ENCODE data around the gene GORAB.

GORAB gene

DNA sequence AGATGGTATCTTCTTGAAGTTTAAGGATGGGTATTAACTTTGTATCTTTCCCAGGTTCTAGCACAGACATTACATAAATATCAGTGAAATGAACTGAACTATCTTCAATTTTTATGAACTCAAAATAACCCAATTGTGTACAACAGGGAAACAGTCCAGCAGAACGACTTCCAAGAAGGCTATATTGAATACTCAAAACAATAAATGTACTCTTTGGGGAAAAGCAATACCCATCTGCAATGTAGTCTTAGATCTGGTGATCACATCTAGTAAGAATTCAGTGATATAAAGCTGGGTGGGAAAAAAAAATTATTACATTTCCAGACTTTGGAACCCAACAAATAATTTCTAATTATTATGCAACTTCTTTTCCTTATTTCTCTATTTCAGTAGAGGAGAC lies 33.1 kb upstream of the GORAB start:
- Histone ChIP-seq H3K27me3 (replicated peaks in 2 of 5; ENCODE audit: control insufficient read depth in 4 of 5, insufficient read depth in 5 of 5, low read length in 4 of 5) (no peaks in the 10 kb centered on the region), H3K9me3 (ENCODE audit: control extremely low read depth in 1 of 5, control insufficient read depth in 4 of 5, insufficient read depth in 2 of 5, low read depth in 1 of 5, low read length in 4 of 5) (no peaks in the 10 kb centered on the region), H3K27ac (ENCODE audit: insufficient read depth in 1 of 2, low read depth in 1 of 2, low read length in 2 of 2, poor library complexity in 1 of 2, severe bottlenecking in 2 of 2) (no peak overlapping the region), H3K4me3 (ENCODE audit: control insufficient read depth in 1 of 7, extremely low read depth in 1 of 7, insufficient read depth in 4 of 7, low read depth in 2 of 7, low read length in 6 of 7) (no peak overlapping the region), H3K4me1 (ENCODE audit: control extremely low read depth in 1 of 4, control insufficient read depth in 4 of 4, insufficient read depth in 4 of 4, low read length in 3 of 4) (peaks cover 8 to 22% (median 16%) of the 10 kb centered on the region in 4 experiments), H3K36me3 (ENCODE audit: control insufficient read depth in 4 of 4, insufficient read depth in 4 of 4, low read length in 3 of 4) (no peaks in the 10 kb centered on the region)
- no peak for DNase-seq
- ChIA-PET POLR2A (no interaction called here), CTCF (interaction anchor here (0.6 to 1.6 kb wide), 2 partner anchors 14 to 19 kb away, joined by 3 to 5 read pairs; no protein-coding TSS in a partner anchor)
- WGBS (ENCODE audit: insufficient coverage): no CpG with 5 or more reads among the region's 1 CpG

DNA sequence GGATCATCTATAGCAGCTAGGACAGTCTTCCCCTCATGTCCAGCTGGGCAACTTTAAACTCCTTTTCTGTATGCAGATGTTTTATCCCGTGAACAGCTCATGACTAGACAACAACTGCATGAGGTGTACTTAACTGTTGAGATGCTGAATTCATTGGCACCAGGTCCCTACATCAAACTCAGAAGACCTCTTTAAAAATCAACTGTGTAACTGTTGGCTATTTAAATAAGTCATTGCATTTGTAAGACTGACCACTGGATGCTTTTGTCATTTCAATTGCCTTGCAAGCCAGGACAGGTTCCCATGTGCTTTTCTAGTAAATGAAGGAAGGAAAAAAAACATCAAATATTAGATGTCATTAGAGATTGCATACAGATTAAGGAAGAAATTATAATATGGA lies 28.3 kb upstream of the GORAB start:
- ChIA-PET CTCF (no interaction called here), POLR2A (no interaction called here)
- Histone ChIP-seq H3K36me3 (ENCODE audit: control insufficient read depth in 4 of 4, insufficient read depth in 4 of 4, low read length in 3 of 4) (no peaks in the 10 kb centered on the region), H3K27ac (ENCODE audit: insufficient read depth in 1 of 2, low read depth in 1 of 2, low read length in 2 of 2, poor library complexity in 1 of 2, severe bottlenecking in 2 of 2) (no peak overlapping the region), H3K4me1 (ENCODE audit: control extremely low read depth in 1 of 4, control insufficient read depth in 4 of 4, insufficient read depth in 4 of 4, low read length in 3 of 4) (no peaks in the 10 kb centered on the region), H3K27me3 (replicated peaks in 2 of 5; ENCODE audit: control insufficient read depth in 4 of 5, insufficient read depth in 5 of 5, low read length in 4 of 5) (no peaks in the 10 kb centered on the region), H3K4me3 (ENCODE audit: control insufficient read depth in 1 of 7, extremely low read depth in 1 of 7, insufficient read depth in 4 of 7, low read depth in 2 of 7, low read length in 6 of 7) (no peak overlapping the region), H3K9me3 (ENCODE audit: control extremely low read depth in 1 of 5, control insufficient read depth in 4 of 5, insufficient read depth in 2 of 5, low read depth in 1 of 5, low read length in 4 of 5) (peaks cover 0 to 2% (median 0%) of the 10 kb centered on the region in 5 experiments)
- no peak for DNase-seq
- 88% methylated on average over 1 of the region's 1 CpG for WGBS (ENCODE audit: insufficient coverage)

DNA sequence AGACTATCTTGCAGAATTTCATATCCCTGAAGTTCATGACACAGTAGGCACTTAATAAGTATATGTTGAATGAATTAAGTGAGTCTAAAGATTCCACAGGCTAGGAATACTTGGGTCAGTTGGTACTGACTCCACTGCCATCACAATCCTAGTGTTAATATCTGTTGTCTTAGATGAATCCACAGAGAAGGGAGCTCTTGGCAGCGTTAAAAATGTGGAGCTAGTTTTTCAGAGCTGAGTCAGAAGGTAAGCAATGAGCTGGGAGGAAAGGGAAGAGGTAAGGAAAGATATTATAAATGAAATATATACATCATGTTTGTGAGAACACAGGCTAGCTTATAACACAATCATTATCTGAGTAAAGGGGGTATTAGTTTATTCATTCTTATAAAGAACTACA lies 21.8 kb upstream of the GORAB start:
- H3K36me3 ChIP-seq (ENCODE audit: control insufficient read depth in 4 of 4, insufficient read depth in 4 of 4, low read length in 3 of 4): no peaks in the 10 kb centered on the region
- no peak overlapping the region for H3K4me3 ChIP-seq (ENCODE audit: control insufficient read depth in 1 of 7, extremely low read depth in 1 of 7, insufficient read depth in 4 of 7, low read depth in 2 of 7, low read length in 6 of 7)
- H3K27me3 ChIP-seq (replicated peaks in 2 of 5; ENCODE audit: control insufficient read depth in 4 of 5, insufficient read depth in 5 of 5, low read length in 4 of 5): no peaks in the 10 kb centered on the region
- no peak for DNase-seq
- no CpG with 5 or more reads among the region's 1 CpG for WGBS (ENCODE audit: insufficient coverage)
- ChIA-PET CTCF (no interaction called here), POLR2A (no interaction called here)
- no peak overlapping the region for H3K27ac ChIP-seq (ENCODE audit: insufficient read depth in 1 of 2, low read depth in 1 of 2, low read length in 2 of 2, poor library complexity in 1 of 2, severe bottlenecking in 2 of 2)
- peaks cover 0 to 5% (median 0%) of the 10 kb centered on the region in 4 experiments for H3K4me1 ChIP-seq (ENCODE audit: control extremely low read depth in 1 of 4, control insufficient read depth in 4 of 4, insufficient read depth in 4 of 4, low read length in 3 of 4)
- peaks cover 0 to 1% (median 0%) of the 10 kb centered on the region in 5 experiments for H3K9me3 ChIP-seq (ENCODE audit: control extremely low read depth in 1 of 5, control insufficient read depth in 4 of 5, insufficient read depth in 2 of 5, low read depth in 1 of 5, low read length in 4 of 5)

DNA sequence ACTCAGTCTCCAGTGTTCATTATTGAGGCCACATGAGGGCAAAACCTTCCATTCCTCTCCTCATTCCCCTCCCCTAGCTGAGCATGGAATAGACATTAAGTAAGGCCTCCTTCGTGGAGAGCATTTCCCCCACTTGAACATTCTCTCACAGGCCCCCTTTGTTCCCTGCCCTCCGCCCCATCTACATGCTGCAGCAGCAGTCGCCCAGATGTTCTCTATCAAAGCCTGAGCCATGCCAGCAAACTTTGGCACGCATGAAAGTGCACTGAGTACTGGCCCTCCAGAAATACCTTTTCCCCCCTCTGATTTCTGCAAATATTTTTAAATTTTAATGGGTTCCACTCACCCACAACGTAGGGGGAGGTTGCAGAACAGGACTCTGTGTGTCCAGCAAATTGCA lies 20.9 kb upstream of the GORAB start:
- Histone ChIP-seq H3K9me3 (ENCODE audit: control extremely low read depth in 1 of 5, control insufficient read depth in 4 of 5, insufficient read depth in 2 of 5, low read depth in 1 of 5, low read length in 4 of 5) (peaks cover 0 to 1% (median 0%) of the 10 kb centered on the region in 5 experiments), H3K4me3 (ENCODE audit: control insufficient read depth in 1 of 7, extremely low read depth in 1 of 7, insufficient read depth in 4 of 7, low read depth in 2 of 7, low read length in 6 of 7) (no peak overlapping the region), H3K27me3 (replicated peaks in 2 of 5; ENCODE audit: control insufficient read depth in 4 of 5, insufficient read depth in 5 of 5, low read length in 4 of 5) (no peaks in the 10 kb centered on the region), H3K27ac (ENCODE audit: insufficient read depth in 1 of 2, low read depth in 1 of 2, low read length in 2 of 2, poor library complexity in 1 of 2, severe bottlenecking in 2 of 2) (no peak overlapping the region), H3K36me3 (ENCODE audit: control insufficient read depth in 4 of 4, insufficient read depth in 4 of 4, low read length in 3 of 4) (no peaks in the 10 kb centered on the region), H3K4me1 (ENCODE audit: control extremely low read depth in 1 of 4, control insufficient read depth in 4 of 4, insufficient read depth in 4 of 4, low read length in 3 of 4) (peaks cover 0 to 5% (median 0%) of the 10 kb centered on the region in 4 experiments)
- ChIA-PET CTCF (no interaction called here), POLR2A (no interaction called here)
- DNase-seq: no peak
- WGBS (ENCODE audit: insufficient coverage): 75% methylated on average over 4 of the region's 5 CpGs

DNA sequence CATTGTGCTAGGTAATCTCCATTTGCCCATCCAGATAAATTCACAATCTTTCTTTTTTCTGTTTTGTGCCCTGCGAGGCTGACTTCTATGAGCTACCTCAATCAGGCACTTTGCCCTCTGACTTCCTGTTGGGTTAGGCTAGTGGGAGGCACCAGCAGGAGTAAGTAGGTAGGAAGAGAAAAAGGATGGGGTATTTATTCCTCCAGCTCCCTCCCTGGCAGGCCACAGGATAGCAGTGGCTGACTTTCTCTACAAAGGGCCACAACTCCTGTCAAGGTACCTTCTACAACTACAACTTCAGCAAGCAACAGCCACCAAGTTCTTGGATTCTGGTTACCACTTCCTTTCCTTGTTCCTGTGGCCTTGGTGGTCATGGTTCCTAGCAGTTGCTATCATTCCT lies 18.8 kb upstream of the GORAB start:
- H3K27me3 ChIP-seq (replicated peaks in 2 of 5; ENCODE audit: control insufficient read depth in 4 of 5, insufficient read depth in 5 of 5, low read length in 4 of 5): no peaks in the 10 kb centered on the region
- H3K4me1 ChIP-seq (ENCODE audit: control extremely low read depth in 1 of 4, control insufficient read depth in 4 of 4, insufficient read depth in 4 of 4, low read length in 3 of 4): peaks cover 0 to 5% (median 0%) of the 10 kb centered on the region in 4 experiments
- ChIA-PET POLR2A (no interaction called here), CTCF (interaction anchor here (0.6 to 1.0 kb wide), 2 partner anchors 8 to 14 kb away, joined by 3 read pairs; no protein-coding TSS in a partner anchor)
- H3K9me3 ChIP-seq (ENCODE audit: control extremely low read depth in 1 of 5, control insufficient read depth in 4 of 5, insufficient read depth in 2 of 5, low read depth in 1 of 5, low read length in 4 of 5): no peaks in the 10 kb centered on the region
- H3K27ac ChIP-seq (ENCODE audit: insufficient read depth in 1 of 2, low read depth in 1 of 2, low read length in 2 of 2, poor library complexity in 1 of 2, severe bottlenecking in 2 of 2): no peak overlapping the region
- no peak for DNase-seq
- no CpG with 5 or more reads among the region's 1 CpG for WGBS (ENCODE audit: insufficient coverage)
- H3K36me3 ChIP-seq (ENCODE audit: control insufficient read depth in 4 of 4, insufficient read depth in 4 of 4, low read length in 3 of 4): no peaks in the 10 kb centered on the region
- no peak overlapping the region for H3K4me3 ChIP-seq (ENCODE audit: control insufficient read depth in 1 of 7, extremely low read depth in 1 of 7, insufficient read depth in 4 of 7, low read depth in 2 of 7, low read length in 6 of 7)

DNA sequence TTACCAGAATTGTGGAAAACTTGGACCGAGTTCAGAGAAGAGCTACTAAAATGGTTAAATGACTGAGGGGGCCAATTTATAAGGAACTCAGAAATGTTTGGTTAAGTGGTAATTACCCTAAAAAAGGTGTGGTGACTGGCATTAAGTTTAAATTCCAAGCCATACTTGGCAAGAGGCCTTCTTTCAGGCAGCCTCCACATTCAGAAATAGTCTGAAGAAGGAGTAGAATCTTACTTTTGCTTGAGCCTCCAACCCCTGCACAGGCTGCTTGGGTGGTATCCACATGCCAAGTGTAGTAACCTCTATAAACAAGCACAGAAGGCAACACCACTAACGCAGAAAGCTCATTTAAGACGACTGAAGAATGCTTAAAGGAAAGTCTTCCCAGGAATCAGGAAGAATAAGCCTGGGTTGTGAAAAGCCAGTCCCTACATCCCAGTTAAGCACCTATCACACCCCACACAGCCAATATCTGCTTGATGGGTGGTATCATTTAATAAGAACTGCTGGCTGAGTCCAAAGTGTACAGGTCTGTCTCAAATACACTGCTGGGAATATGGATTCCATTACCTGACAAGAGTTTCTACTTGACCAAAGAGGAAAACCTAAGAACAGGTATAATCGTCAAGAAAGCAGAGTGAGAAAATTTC lies 13.7 kb upstream of the GORAB start:
- H3K36me3 ChIP-seq (ENCODE audit: control insufficient read depth in 4 of 4, insufficient read depth in 4 of 4, low read length in 3 of 4): no peaks in the 10 kb centered on the region
- no peaks in the 10 kb centered on the region for H3K9me3 ChIP-seq (ENCODE audit: control extremely low read depth in 1 of 5, control insufficient read depth in 4 of 5, insufficient read depth in 2 of 5, low read depth in 1 of 5, low read length in 4 of 5)
- no peak overlapping the region for H3K4me3 ChIP-seq (ENCODE audit: control insufficient read depth in 1 of 7, extremely low read depth in 1 of 7, insufficient read depth in 4 of 7, low read depth in 2 of 7, low read length in 6 of 7)
- CTCF ChIA-PET: no interaction called here
- POLR2A ChIA-PET: no interaction called here
- H3K4me1 ChIP-seq (ENCODE audit: control extremely low read depth in 1 of 4, control insufficient read depth in 4 of 4, insufficient read depth in 4 of 4, low read length in 3 of 4): peaks cover 0 to 1% (median 0%) of the 10 kb centered on the region in 4 experiments
- H3K27me3 ChIP-seq (replicated peaks in 2 of 5; ENCODE audit: control insufficient read depth in 4 of 5, insufficient read depth in 5 of 5, low read length in 4 of 5): no peaks in the 10 kb centered on the region
- no peak overlapping the region for H3K27ac ChIP-seq (ENCODE audit: insufficient read depth in 1 of 2, low read depth in 1 of 2, low read length in 2 of 2, poor library complexity in 1 of 2, severe bottlenecking in 2 of 2)
- DNase-seq: no peak
- WGBS (ENCODE audit: insufficient coverage): 88% methylated on average over 3 of the region's 4 CpGs

DNA sequence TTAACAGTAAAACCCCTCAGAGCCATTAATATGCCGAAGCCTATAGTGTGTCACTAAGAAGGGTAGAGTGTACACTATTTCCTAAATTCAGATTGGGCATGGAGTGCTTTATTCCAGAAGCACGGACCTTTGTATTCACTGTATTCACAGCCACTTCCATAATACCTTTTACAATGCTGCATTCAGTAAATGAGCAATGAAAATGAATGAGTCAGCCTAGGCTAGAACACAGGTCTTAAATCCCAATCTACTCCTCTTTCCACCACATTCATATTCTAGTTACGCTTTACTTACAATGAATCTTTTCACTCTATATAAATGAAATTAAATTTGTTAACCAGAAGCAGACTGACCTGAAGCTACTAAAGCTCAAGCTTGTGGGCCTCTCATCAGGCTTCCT lies 13.0 kb upstream of the GORAB start:
- Histone ChIP-seq H3K36me3 (ENCODE audit: control insufficient read depth in 4 of 4, insufficient read depth in 4 of 4, low read length in 3 of 4) (no peaks in the 10 kb centered on the region), H3K4me1 (ENCODE audit: control extremely low read depth in 1 of 4, control insufficient read depth in 4 of 4, insufficient read depth in 4 of 4, low read length in 3 of 4) (no peaks in the 10 kb centered on the region), H3K9me3 (ENCODE audit: control extremely low read depth in 1 of 5, control insufficient read depth in 4 of 5, insufficient read depth in 2 of 5, low read depth in 1 of 5, low read length in 4 of 5) (no peaks in the 10 kb centered on the region), H3K27me3 (replicated peaks in 2 of 5; ENCODE audit: control insufficient read depth in 4 of 5, insufficient read depth in 5 of 5, low read length in 4 of 5) (peaks cover 0 to under 1% (median 0%) of the 10 kb centered on the region in 5 experiments), H3K27ac (ENCODE audit: insufficient read depth in 1 of 2, low read depth in 1 of 2, low read length in 2 of 2, poor library complexity in 1 of 2, severe bottlenecking in 2 of 2) (no peak overlapping the region), H3K4me3 (ENCODE audit: control insufficient read depth in 1 of 7, extremely low read depth in 1 of 7, insufficient read depth in 4 of 7, low read depth in 2 of 7, low read length in 6 of 7) (no peak overlapping the region)
- DNase-seq: no peak
- WGBS (ENCODE audit: insufficient coverage): no CpG with 5 or more reads among the region's 3 CpGs
- POLR2A ChIA-PET: no interaction called here
- CTCF ChIA-PET: no interaction called here

All from common myeloid progenitor, CD34-positive (primary cell).